SJSA1 (cell line): ENCODE measurements around the gene GNMT. TPM values are rescaled to one million over a fixed set of nuclear protein-coding genes. Genes with fewer than 3 reads are reported as not detected.
A peak's percentile ranks its signal among the peaks of the same experiment; 100 is the strongest.

Experiments
- DNase-seq, 2 experiments: peaks; one replicate each; pipeline ENCODE4 v3.0.0-alpha.2; 2015 to 2020; ENCODE audit warnings: low spot score in 2 of 2, low read depth in 1 of 2
- H3K27ac ChIP-seq: fragments of 250-450 bp; sonication (Bioruptor Pico); 2 replicates; pipeline ENCODE4 v1.5.1; 2020; ENCODE audit warnings: mild to moderate bottlenecking, moderate library complexity
- H3K27me3 ChIP-seq: fragments of 250-450 bp; sonication (Bioruptor Pico); replicated peaks from 2 replicates; pipeline ENCODE4 v1.5.1; 2020; ENCODE audit warnings: mild to moderate bottlenecking, moderate library complexity
- H3K36me3 ChIP-seq: fragments of 250-450 bp; sonication (Bioruptor Pico); 2 replicates; pipeline ENCODE4 v1.5.1; 2020; ENCODE audit warnings: mild to moderate bottlenecking
- H3K4me1 ChIP-seq: fragments of 250-450 bp; sonication (Bioruptor Pico); replicated peaks from 2 replicates; pipeline ENCODE4 v1.6.1; 2021; ENCODE audit warnings: mild to moderate bottlenecking
- H3K4me3 ChIP-seq: fragments of 250-450 bp; sonication (Bioruptor Pico); 2 replicates; pipeline ENCODE4 v1.5.1; 2020; ENCODE audit warnings: mild to moderate bottlenecking
- H3K9me3 ChIP-seq: fragments of 250-450 bp; sonication (Bioruptor Pico); replicated peaks from 2 replicates; pipeline ENCODE4 v1.5.1; 2020; ENCODE audit warnings: mild to moderate bottlenecking
- total RNA-seq: library from RNA; depleted of rRNA; stranded (reverse); fragments of >200 nt; shearing (Covaris generic); gene quantifications from 2 replicates; pipeline ENCODE4 v1.2.3, GENCODE V29; 2014

GNMT gene
- total RNA-seq, 1 experiment from 2014 or later: 0.58 TPM

DNA sequence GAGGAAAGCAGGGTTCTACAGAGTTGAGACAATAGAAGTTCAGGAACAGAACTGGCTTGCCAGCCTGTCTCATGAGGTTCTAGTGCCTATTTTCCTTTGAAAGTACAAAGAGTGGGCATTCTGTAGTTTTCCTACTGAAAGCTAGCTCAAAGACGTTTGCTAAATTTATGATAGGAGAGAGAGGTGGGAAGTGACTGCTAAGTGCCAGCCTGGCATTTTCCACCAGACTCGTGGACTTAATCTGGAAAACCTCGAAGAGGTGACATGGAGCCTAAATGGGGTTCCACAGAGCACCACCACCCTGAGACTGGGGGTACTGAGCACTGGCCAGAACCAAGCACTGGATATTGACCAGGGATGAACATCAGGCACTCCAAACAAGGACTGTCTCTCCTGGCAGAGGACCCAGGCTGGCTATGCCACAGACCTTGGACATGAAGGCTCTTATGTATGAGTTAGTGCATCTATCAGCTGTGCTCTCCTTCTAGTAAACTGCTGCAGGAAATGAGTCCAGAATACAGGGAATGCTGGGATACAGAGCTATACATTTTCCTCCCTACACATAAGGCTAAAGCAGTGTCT is 11.3 kb downstream of the GNMT start:
- no peak overlapping the region for H3K27ac ChIP-seq
- peaks cover 28% of the 10 kb centered on the region for H3K36me3 ChIP-seq
- no peaks in the 10 kb centered on the region for H3K27me3 ChIP-seq
- peaks cover 9% of the 10 kb centered on the region for H3K4me1 ChIP-seq
- DNase-seq: no peak
- no peak overlapping the region for H3K4me3 ChIP-seq
- H3K9me3 ChIP-seq: no peaks in the 10 kb centered on the region

DNA sequence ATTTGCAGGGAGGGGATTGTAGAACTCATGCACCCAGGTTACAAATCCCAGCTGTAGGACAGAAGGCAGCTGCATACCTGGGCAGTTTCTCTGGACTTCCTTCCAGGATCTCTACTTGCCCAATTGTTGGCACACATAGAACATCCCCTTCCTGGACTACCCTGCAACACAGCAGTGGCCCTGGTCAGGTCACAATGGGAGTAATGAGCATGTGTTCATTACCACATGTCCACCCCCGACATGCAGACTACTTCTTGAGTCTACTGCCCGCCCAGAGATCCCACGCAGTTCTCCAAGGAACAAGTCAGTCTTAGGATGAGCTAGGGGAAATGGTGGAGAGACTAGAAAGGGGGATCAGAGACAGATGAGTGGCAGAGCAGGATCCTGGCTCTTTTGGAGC is 13.4 kb downstream of the GNMT start:
- no peak overlapping the region for H3K4me3 ChIP-seq
- H3K4me1 ChIP-seq: peaks cover 21% of the 10 kb centered on the region
- no peaks in the 10 kb centered on the region for H3K27me3 ChIP-seq
- H3K36me3 ChIP-seq: peaks cover 29% of the 10 kb centered on the region
- no peak overlapping the region for H3K27ac ChIP-seq
- DNase-seq: no peak
- H3K9me3 ChIP-seq: no peaks in the 10 kb centered on the region

DNA sequence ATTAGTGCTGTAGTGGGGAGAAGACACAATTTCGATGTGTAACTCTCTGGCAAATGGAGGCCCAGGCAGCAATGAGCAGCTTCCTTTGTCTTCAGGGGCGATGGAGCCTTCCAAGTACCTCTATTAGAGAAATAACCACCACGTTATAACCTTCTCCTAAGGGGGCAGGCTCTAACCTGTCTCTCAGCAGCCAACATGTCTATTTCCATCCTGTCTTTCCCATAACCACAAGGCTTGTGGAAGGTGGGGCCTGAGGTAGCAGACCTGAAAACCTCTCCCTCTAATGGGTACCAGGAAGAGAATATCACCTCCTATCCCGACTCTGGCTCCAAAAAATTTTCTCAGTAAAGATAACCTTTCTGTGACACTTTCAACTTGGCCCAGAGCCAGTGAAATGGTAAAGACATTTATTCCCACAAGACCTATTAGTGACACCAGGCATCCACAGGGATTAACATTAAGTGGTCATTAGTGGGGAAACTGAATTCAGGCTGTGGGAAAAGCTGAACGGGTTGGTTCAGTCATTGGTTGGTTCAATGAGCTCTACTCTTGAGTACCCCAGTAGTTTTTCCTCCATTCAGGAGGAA is 14.5 kb downstream of the GNMT start:
- H3K27ac ChIP-seq: no peak overlapping the region
- peaks cover 21% of the 10 kb centered on the region for H3K36me3 ChIP-seq
- no peak for DNase-seq
- no peak overlapping the region for H3K4me3 ChIP-seq
- H3K27me3 ChIP-seq: no peaks in the 10 kb centered on the region
- H3K9me3 ChIP-seq: no peaks in the 10 kb centered on the region
- H3K4me1 ChIP-seq: peaks cover 30% of the 10 kb centered on the region

DNA sequence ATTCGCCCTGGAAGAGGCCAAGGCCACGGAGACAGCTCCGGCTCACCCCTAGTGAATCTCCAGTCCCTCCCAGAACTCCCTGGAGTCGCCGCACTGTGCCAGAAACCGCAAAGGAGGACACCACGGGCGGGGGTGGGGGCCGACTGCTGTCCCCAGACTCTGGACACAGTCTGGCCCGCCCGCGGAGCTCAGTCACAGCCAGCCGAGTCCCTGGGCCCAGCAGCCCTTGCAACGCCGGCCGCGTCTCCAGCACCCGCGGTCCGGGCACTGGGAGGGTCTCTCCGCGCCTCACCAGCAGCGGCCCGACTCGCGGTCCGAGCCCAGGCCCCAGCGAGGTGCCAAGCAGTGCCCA is 17.9 kb downstream of the GNMT start:
- peak overlapping the region; percentile 71 for H3K27ac ChIP-seq
- H3K9me3 ChIP-seq: no peaks in the 10 kb centered on the region
- DNase-seq: peak; percentile 71 to 77
- peak overlapping the region; percentile 84 for H3K4me3 ChIP-seq
- H3K27me3 ChIP-seq: no peaks in the 10 kb centered on the region
- H3K4me1 ChIP-seq: peaks cover 33% of the 10 kb centered on the region
- H3K36me3 ChIP-seq: peaks cover 12% of the 10 kb centered on the region

DNA sequence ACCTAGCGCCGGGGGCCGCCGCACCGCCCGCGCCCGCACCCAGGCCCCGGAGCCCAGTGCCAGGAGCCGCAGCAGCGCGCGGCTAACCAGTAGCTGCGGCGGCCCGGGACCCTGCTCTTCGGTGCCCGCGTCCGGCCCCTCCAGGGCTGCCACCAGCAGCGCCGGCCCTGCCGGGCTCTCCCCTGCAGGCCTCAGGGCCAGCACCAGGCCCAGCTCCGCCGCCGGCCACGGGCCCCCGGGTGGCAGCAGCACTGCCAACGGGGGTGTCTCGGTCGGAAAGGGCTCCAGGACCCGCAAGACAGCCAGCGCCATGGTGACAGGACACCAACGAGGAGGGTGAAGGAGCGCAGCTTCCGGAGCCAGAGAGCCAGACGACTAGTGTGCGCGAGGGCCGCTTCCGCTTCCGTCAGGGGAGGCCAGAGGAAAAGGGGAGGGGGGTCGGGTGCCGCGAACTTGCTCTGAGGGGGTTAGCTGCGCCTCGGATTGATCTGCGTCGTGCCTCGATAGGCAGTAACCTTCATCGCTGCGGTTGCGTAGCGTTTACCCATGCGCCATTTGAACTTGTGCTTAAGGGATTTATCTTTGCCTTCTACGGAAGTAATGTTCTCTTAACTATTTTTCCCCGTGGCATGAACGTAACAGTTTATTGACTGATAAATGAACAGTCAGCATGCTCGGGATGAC is 18.4 kb downstream of the GNMT start, which contains the start of gene PEX6:
TSS of gene PEX6 (minus strand) at position 343 of the 684 bp plus-strand sequence. CDS start at position 312, 31 bp downstream.
- DNase-seq: peak; percentile 89 to 91
- Histone ChIP-seq H3K4me1 (peaks cover 38% of the 10 kb centered on the region), H3K9me3 (no peaks in the 10 kb centered on the region), H3K4me3 (peak within 1 kb of the TSS; percentile 84), H3K27me3 (no peaks in the 10 kb centered on the region), H3K27ac (peak within 1 kb of the TSS; percentile 71), H3K36me3 (peaks cover 12% of the 10 kb centered on the region)

DNA sequence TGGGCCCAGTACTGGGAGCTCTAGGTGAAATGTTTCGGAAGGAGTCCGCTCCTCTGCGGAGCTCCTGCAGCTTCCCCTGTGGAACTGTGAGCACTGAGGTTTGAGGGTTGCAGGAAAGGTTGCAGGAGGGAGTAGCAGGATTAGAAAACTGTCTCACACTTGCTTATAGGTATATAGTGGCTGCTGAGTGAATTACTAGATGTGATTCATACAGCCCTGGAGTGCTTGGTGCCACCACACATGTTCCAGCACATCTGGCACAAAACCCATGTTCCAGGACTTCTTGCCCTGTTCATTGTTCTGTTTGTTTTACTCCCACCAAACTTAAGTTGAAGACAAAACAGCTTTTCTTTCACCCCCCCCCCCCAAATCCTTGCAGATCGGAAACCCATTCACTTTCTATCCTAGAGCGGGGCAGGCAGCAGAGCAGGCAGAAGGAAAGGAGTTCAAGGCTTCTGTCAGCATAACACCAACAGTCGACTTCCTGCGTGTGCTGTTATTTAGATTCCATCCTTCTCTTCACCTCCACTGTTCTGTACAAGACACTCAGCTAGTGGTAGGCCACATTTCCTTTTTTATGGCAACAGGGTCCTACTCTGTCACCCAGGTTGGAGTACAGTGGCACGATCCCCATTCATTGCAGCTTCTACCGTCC is 19.1 kb downstream of the GNMT start:
- peak overlapping the region; percentile 71 for H3K27ac ChIP-seq
- H3K4me1 ChIP-seq: peaks cover 39% of the 10 kb centered on the region
- DNase-seq: no peak
- H3K4me3 ChIP-seq: peak overlapping the region; percentile 84
- H3K27me3 ChIP-seq: no peaks in the 10 kb centered on the region
- peaks cover 12% of the 10 kb centered on the region for H3K36me3 ChIP-seq
- H3K9me3 ChIP-seq: no peaks in the 10 kb centered on the region

DNA sequence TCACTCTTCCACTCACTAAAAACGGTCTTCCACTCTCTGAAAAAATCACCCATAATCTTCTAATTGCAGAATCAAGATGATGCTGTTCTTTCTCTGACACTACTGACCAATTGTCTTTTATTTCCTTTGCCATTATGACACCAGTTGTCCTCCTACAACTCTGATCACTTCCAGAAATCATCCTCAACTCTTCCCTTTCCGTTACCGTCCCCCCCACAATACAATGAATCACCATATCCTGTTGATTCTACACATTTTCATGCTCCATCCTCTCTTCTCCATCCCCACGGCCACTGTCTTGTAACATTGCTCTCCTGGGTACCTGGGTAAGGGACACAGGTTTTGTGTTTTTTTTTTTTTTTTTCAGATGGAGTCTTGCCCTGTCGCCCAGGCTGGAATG is 21.3 kb downstream of the GNMT start:
- Histone ChIP-seq H3K4me1 (peaks cover 43% of the 10 kb centered on the region), H3K9me3 (no peaks in the 10 kb centered on the region), H3K27ac (no peak overlapping the region), H3K27me3 (no peaks in the 10 kb centered on the region), H3K4me3 (no peak overlapping the region), H3K36me3 (peaks cover 16% of the 10 kb centered on the region)
- DNase-seq: no peak

DNA sequence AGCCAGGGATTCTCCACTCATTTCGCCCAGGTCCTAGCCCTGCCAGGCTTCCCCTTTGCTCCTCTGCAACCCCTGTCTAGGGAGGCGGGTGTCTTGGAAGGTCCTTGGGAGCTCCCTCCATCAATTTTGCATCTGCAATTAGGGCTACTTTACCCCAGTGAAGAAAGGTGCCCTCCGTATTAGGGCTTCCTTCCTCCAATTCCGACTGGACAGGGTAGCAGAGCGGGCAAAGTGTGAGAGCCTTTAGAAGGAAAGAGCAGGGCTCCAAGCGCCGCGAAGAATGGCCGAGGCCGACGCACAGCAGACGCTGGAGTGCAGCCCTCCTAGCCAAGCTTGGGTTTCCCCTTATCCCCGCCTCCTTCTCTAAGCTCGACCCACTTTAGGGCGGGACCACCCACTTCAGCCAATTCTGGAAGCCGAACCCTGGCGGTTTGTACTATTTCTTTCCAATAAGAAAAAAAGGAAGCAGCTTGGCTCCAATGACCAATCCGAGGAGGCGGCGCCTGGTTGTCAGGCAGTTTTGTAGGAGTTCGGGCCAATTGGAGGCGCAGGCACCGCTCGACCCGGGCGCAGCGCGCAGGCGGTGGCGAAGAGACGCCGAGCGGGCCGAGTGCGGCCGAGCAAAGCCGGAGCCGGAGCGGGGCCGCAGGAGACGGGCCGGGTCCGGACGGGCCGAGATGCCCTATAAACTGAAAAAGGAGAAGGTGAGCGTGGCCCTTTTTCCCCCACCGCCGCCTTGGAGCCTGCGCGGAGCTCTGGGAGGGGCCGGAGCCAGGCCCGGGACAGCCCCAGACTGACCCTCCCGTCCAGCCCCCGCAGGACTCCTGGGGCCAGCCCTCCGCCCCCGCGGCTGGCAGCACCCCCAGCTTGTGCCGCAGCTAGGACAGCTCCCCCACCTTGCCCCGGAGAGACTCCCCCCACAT is 23.7 kb downstream of the GNMT start, which contains the start of gene PPP2R5D:
TSS of gene PPP2R5D (plus strand) at position 570 of the 923 bp plus-strand sequence. CDS start at position 678, 108 bp downstream.
- H3K4me1 ChIP-seq: peaks cover 29% of the 10 kb centered on the region

DNA sequence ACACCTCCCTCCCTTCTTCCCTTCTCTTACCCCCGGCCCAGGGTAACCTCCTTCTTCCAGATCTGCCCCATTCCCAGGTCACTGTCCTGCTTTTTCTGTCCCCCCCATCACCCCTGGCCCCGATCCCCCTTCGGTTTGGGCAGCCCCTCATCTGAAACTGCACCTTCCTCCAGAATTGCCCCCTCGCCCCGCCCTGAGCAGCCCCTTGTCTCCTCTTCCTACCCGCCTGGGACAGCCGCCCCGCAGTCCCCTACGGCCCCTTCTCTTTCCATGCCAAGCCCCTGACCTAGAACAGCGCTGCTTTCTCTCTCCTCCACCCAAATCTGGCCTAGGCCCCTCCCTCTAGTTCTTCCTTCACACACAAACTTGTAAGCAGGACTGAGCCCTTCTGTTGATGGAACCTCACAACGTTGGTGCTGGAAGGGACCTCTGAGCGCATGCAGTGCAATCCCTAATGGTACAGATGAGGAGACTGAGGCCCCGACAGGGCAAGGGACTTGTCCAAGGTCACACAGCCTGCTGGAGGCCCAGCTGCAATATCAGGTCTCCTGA is 24.4 kb downstream of the GNMT start:
- H3K9me3 ChIP-seq: no peaks in the 10 kb centered on the region
- no peak overlapping the region for H3K27ac ChIP-seq
- H3K4me1 ChIP-seq: peaks cover 22% of the 10 kb centered on the region
- DNase-seq: peak in 1 of 2 experiments; percentile 26
- peaks cover 20% of the 10 kb centered on the region for H3K36me3 ChIP-seq
- peak overlapping the region; percentile 81 for H3K4me3 ChIP-seq
- H3K27me3 ChIP-seq: no peaks in the 10 kb centered on the region

More for the DNA sequence above, 23.7 kb downstream of the GNMT start, which contains the start of gene PPP2R5D:
- Histone ChIP-seq H3K36me3 (peaks cover 14% of the 10 kb centered on the region), H3K27me3 (no peaks in the 10 kb centered on the region), H3K9me3 (no peaks in the 10 kb centered on the region), H3K4me3 (peak within 1 kb of the TSS; percentile 81), H3K27ac (peak within 1 kb of the TSS; percentile 53)
- peak; percentile 98 for DNase-seq

DNA sequence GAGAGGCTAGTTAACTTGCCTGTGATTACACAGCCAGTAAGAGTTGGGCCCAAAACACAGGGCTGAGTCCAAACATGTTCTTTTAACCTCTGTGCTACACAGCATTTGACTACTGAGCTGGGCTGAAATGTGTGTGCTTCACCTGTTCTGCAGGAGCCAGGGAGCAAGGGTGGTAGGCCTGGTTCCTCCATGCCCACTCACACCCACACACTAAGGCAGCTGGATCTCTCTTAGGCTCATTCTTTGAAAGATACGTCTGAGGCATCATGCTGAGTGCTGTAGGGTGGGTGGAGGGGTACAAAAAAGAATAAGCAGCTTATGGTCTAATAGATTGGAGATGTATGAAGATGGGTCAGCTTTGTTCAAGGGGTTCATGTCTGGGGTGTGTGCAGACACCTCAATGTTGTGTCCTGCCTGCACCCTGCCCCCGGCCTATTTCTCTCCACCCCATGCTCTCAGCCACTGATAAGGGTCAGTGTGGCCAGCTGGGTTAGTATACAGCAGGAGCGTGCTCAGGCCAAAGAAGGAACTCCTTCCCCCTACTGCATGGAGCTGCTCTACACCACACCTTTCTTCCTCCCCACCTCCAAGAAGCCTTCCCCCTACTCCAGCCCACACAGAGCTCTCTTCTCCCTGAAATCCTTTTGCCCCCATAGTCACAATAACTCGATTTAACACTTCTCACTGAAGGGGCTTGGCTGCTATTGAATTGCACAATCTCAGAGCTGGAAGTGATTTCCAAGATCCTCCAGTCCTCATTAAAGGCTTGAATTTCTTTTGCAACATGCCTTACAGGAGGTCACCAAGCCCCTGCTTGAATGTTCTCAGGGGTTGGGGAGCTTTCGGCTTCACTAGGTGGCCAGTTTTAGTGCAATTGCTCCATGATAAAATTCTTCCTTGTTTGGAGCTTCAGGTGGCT is 27.2 kb downstream of the GNMT start:
- Histone ChIP-seq H3K27me3 (no peaks in the 10 kb centered on the region), H3K9me3 (no peaks in the 10 kb centered on the region), H3K27ac (no peak overlapping the region), H3K4me1 (peaks cover 14% of the 10 kb centered on the region), H3K36me3 (peaks cover 36% of the 10 kb centered on the region), H3K4me3 (no peak overlapping the region)
- DNase-seq: no peak

DNA sequence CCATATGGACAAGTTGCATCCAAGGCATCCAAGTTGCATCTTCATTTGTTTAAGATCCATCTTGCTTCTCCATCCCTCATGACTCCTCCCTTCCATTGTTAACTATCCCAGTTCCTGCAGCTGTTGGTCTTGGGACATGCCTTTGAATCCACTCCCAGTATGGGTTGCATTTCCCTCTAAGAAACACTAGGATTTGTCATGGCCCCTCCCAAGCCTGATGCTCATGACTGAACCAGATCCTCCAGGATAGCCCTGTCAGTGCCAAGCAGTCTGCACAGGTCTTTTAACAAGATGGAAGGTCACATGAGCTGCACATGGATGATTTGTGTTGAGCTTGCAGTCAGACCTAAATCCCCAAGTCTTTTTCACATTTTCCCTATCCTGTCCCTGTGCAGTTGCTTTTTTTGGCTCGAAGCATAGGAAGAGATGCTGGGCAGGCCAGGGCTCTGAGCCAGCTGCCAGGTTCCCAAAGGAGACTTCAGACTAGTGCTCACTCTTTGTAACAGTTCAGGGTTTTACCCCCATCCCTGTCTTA is 28.0 kb downstream of the GNMT start:
- no peak for DNase-seq
- Histone ChIP-seq H3K27me3 (no peaks in the 10 kb centered on the region), H3K9me3 (no peaks in the 10 kb centered on the region), H3K36me3 (peaks cover 40% of the 10 kb centered on the region), H3K27ac (no peak overlapping the region), H3K4me3 (no peak overlapping the region), H3K4me1 (peaks cover 9% of the 10 kb centered on the region)

DNA sequence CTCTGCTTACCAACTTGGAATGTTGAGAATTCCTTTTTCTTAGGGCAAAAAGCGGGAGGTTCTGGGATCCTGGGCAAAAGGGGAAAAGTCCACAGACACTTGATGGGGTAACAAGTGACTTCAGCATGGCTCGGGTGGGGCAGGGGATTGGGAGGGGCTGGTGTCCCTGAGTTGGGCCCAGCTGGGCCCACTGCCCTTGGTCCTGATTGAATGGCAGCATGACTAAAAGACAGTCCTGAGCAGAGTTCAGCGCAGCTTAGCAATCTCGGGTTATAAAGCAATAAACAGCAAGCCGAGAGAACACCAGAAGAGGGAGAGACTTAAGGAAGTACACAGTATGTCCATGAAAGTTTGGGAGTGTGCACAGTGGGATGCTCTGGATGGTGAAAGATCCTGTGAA is 29.4 kb downstream of the GNMT start:
- peaks cover 4% of the 10 kb centered on the region for H3K4me1 ChIP-seq
- H3K27ac ChIP-seq: no peak overlapping the region

More for the DNA sequence above, 29.4 kb downstream of the GNMT start:
- no peak for DNase-seq
- Histone ChIP-seq H3K36me3 (peaks cover 40% of the 10 kb centered on the region), H3K4me3 (no peak overlapping the region), H3K27me3 (no peaks in the 10 kb centered on the region), H3K9me3 (no peaks in the 10 kb centered on the region)
